Epithelial cell of esophagus (primary cell): Measurements from ENCODE around the gene ETV6.

ENCODE experiments used
- DNase-seq: peaks from one replicate; pipeline ENCODE4 v3.0.0; 2010; ENCODE audit warnings: low read depth
- H3K4me3 ChIP-seq: 2 replicates; pipeline ENCODE4 v1.5.1; 2011; ENCODE audit warnings: mild to moderate bottlenecking, low read length, control low read depth
- TF ChIP-seq, protein P1 (sequence below): IDR thresholded peaks from 2 replicates; pipeline ENCODE4 v1.5.1; 2011; ENCODE audit warnings: low read depth, mild to moderate bottlenecking, low read length, control low read depth, inconsistent platforms; ENCODE audit not compliant: insufficient read depth; ENCODE audit errors: missing control alignments

ETV6 gene

DNA sequence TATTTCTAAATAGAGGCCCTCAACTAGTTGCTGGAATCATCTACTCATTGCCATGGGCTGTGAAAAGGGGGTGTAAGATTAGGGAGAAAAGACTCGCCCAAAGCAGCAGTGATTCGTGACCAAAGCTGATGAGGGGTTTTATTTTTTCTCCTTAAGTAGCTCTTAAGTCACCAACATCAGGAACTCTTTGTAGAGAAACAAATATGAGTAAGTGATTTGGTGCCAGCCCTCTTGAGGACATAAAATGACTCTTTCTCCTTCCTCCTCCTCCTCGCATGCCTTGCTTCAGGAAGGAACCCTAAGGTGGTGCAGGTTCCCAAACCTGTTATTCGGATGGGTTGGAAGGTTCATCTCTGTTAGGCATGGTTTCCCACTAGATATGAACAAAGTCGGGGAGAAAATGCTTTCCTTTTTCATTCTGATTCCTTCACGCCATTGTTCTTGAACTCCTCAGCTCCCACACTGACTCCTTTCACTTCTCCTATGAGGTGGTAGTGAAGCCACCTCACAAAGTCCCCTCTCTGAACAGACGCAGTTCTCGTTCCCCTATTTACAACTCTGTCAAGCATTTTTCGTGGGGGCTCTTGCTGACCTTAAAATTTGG, 113.4 kb downstream of the ETV6 start:
- no peak overlapping the region for H3K4me3 ChIP-seq
- TF ChIP-seq, protein P1, sequence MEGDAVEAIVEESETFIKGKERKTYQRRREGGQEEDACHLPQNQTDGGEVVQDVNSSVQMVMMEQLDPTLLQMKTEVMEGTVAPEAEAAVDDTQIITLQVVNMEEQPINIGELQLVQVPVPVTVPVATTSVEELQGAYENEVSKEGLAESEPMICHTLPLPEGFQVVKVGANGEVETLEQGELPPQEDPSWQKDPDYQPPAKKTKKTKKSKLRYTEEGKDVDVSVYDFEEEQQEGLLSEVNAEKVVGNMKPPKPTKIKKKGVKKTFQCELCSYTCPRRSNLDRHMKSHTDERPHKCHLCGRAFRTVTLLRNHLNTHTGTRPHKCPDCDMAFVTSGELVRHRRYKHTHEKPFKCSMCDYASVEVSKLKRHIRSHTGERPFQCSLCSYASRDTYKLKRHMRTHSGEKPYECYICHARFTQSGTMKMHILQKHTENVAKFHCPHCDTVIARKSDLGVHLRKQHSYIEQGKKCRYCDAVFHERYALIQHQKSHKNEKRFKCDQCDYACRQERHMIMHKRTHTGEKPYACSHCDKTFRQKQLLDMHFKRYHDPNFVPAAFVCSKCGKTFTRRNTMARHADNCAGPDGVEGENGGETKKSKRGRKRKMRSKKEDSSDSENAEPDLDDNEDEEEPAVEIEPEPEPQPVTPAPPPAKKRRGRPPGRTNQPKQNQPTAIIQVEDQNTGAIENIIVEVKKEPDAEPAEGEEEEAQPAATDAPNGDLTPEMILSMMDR = no peak
- no peak for DNase-seq

DNA sequence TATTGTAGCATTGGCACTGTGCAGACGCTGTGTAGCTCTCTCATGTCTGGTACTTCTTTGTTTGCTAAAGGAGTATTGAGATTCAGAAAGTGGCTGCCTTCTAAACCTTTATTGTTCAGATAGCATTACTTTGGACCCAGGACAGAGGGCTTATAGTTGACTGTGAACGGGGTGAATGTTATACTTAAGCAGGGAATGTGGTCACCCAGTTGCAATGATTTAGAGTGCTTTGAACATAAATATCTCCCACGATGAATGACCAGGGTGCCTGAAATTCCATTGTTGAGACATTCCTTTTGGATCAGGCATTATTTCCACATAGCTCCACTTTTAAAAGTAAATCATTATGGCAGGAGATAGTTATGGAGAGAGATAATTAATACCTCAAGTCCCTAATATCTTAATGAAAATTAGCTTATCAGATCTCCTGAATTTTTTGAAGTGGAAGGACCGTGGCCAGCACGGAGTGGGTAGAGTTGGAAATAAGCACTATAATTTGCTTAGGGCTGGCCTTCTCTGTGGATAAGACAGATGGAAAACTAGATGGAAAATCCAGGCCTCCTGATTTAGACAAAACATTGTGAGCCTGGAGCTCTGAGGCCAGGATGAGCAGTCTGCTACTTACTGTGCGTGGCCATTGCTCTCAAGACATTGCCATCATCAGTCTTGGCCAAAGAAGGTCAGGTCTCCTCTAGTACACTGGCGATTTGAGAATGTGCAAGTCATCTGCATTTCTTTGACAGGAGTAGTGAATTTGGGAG, 114.5 kb downstream of the ETV6 start:
- TF ChIP-seq, protein P1 = no peak
- DNase-seq = no peak

DNA sequence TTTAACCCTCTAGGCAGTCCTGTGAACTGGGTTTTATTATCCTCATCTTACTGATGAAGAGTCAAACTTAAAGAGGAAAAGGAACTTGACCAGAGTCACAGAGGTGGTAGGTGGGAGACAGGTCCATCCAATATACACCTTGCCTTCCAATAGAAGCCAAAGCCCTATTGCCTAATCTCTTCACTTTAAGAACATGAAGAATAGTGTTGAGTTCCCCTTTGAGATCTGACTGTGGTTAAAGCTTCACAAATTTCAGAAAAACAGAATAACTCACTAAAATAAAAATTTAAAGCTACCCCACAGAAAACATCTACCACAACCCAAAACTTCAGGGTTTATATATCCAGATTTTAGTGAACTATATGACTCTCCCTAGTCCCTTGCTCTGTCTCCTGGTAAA, 115.4 kb downstream of the ETV6 start:
- TF ChIP-seq, protein P1 = no peak
- no peak for DNase-seq
- no peak overlapping the region for H3K4me3 ChIP-seq

More for the DNA sequence above, 114.5 kb downstream of the ETV6 start:
- H3K4me3 ChIP-seq = no peak overlapping the region

DNA sequence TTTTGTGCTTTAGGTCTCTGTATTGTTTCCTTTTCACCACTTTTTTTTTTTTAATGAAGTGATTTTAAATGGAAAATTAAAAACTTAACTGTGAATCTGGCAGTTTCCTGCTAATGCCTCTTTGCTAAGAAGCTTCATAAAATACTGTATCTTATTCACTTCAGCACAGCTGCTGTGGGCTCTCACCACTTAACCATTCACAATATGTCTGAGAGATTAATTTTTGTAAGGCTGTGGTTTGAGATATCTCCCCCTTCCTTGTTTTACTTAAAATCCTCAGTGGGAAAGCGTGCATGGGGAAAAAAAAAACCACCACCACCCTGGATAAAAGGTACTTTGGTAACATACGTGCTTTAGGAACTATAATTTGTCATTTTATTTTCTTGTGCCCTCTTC, 115.9 kb downstream of the ETV6 start:
- DNase-seq = no peak
- no peak overlapping the region for H3K4me3 ChIP-seq
- TF ChIP-seq, protein P1 = no peak

DNA sequence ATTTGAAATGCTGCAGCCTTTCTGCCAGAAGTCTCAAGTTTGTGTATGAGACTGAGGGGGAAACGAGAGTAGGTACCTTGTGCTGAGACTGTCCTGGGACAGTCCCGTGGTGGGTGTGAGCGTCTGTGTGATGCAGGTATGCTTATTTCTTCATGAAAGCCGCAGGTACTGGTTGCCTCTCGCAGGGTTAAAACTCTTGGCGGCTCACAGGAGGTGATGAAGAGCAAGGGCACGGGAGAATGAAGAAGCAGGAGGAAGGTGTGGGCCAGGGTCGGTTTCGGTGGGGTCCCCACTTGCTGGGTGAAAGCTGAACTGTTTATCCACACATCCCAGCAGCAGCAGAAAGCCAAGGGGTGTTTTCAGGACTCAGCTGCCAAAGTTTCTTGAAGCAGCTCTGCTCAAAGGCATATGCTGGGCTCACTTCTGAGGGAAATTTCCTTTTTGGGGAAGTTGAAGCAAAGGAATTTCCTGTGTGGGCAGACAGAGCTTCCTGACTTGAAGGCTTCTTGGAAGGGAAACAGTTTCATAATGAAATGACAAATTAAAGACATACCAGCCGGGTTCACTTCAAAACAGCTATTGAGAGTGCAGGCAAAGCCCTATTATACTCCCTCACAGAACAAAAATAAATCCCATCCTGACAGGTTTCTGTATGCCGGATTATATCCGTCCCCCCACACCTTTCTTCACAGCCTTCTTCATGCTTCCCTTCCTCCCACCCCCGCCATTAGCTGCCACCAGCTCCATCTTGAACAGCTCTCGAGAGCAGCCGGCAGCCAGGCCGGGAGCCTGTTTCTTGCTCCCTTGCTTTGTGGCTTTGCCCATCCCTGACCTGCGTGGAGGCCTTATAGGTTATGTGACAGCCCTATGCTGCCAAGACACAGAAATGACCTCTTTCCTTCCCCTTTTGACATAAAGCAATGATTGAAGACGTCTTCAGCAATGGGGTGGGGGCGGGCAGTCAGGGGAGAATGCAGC, 116.6 kb downstream of the ETV6 start:
- TF ChIP-seq, protein P1 = no peak
- no peak for DNase-seq
- no peak overlapping the region for H3K4me3 ChIP-seq

DNA sequence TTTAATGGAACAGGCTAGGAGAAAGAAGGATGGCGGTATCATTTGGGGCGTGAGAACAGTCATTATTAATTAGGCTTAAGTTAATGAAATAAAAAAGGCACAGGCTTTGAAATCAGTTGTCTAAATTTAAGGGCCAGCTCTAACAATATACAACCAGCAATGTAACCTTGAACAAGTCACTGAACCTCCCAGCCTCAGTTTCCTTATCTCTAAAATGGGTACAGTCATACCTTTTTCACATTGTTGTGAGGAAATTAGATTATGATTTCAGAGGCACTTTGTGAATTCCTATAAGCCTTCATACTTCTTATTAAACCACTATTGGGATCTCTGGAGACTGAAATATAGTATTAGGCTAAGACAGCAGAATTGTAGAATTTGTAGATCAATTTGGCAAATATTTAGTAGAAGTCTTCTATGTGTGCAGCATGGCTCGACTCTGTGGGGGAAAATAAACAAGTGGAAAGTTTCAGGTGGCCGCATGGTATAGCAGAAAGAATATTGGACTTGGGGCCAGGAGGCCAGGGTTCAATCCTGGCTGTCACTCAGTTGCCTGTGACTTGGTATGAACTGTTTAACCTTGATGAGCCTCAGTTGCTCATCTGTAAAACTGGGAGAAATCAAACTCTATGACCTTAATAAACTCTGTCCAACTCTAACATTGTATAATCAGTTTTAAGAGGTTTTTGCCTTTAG, 117.7 kb downstream of the ETV6 start:
- TF ChIP-seq, protein P1 = no peak
- DNase-seq = no peak

More for the DNA sequence above, 117.7 kb downstream of the ETV6 start:
- no peak overlapping the region for H3K4me3 ChIP-seq
